K562 (cell line): ENCODE measurements around the gene NXPH4. TPM values are rescaled to one million over a fixed set of nuclear protein-coding genes. Genes with fewer than 3 reads are reported as not detected.

Experiments
- BRCA1 ChIP-seq, 2 experiments: fragments of 450-650 bp in 1 of 2; sonication (generic) in 1 of 2; formaldehyde crosslinking in 1 of 2; IDR thresholded peaks; 2 replicates each; pipeline versions ENCODE4 v1.5.0 to v1.6.1; 2017 to 2020; ENCODE audit warnings: mild to moderate bottlenecking in 1 of 2, missing genetic modification reagents in 1 of 2
- BRD4 ChIP-seq: fragments of 200-600 bp; sonication (generic); IDR thresholded peaks from 2 replicates; pipeline ENCODE4 v1.6.1; 2017; ENCODE audit warnings: inconsistent platforms
- CBX8 ChIP-seq: fragments of 200-600 bp; sonication (generic); IDR thresholded peaks from 2 replicates; pipeline ENCODE4 v1.6.1; 2012; ENCODE audit warnings: borderline replicate concordance, mixed run types, low read depth, mild to moderate bottlenecking, moderate library complexity, mixed read lengths, low read length, control low read depth, inconsistent platforms; ENCODE audit not compliant: poor library complexity, severe bottlenecking; ENCODE audit errors: extremely low read depth
- MECOM ChIP-seq: fragments of 250-450 bp; sonication (Bioruptor Pico); IDR thresholded peaks from 2 replicates; pipeline ENCODE4 v1.8.0; 2022; ENCODE audit warnings: inconsistent platforms
- RBM39 ChIP-seq: fragments of 200-400 bp; formaldehyde crosslinking; optimal IDR thresholded peaks from 2 replicates; pipeline ENCODE3; 2018; ENCODE audit warnings: low read depth, low read length
- TAF7 ChIP-seq: fragments of 450-650 bp; IDR thresholded peaks from 2 replicates; pipeline ENCODE4 v1.6.1; 2016; ENCODE audit warnings: missing genetic modification characterization, missing compliant biosample characterization
- ZNF174 ChIP-seq: fragments of 250-450 bp; sonication (Bioruptor Pico); IDR thresholded peaks from 2 replicates; pipeline ENCODE4 v1.4.0; 2020; ENCODE audit warnings: mild to moderate bottlenecking
- ZNF445 ChIP-seq: fragments of 250-450 bp; sonication (Bioruptor Pico); IDR thresholded peaks from 2 replicates; pipeline ENCODE4 v1.4.0; 2020; ENCODE audit warnings: low read depth, mild to moderate bottlenecking, moderate library complexity
- polyA plus RNA-seq, 8 experiments: library from polyadenylated mRNA; depleted of rRNA in 4 of 8; stranded (reverse) in 5 of 8; unstranded in 3 of 8; fragments of >200 nt; fragmentation: Nextera tagmentation in 2 of 8; fragmentation: Illumina TruSeq in 1 of 8; extraction: Ambion mirVana in 2 of 8; extraction: Trizol in 1 of 8; gene quantifications; 2 replicates each; pipeline versions ENCODE4 v1.2.1 to v1.2.3, GENCODE V29; 2011 to 2014; ENCODE audit warnings: inconsistent platforms in 1 of 8, missing spikeins in 1 of 8
- total RNA-seq, 7 experiments: library from RNA; depleted of rRNA in 6 of 7; stranded (reverse); fragments of >200 nt in 6 of 7; fragmentation: Illumina TruSeq in 2 of 7; extraction: Trizol in 2 of 7; gene quantifications; 2 replicates each; pipeline versions ENCODE4 v1.2.1 to v1.2.3, GENCODE V29; 2011 to 2021; ENCODE audit warnings: low replicate concordance in 1 of 7
- TF ChIP-seq, protein P1 (sequence below): fragments of 200-600 bp; sonication (generic); IDR thresholded peaks from one replicate; pipeline ENCODE4 v1.6.1; 2012; ENCODE audit warnings: mild to moderate bottlenecking, low read depth, low read length, inconsistent platforms
- TF ChIP-seq, protein P2 (sequence below): sonication (generic); formaldehyde crosslinking; IDR thresholded peaks from 2 replicates; pipeline ENCODE4 v1.8.0; 2022; ENCODE audit warnings: mild to moderate bottlenecking, missing genetic modification reagents
- TF ChIP-seq, protein P3 (sequence below): fragments of 150-350 bp; IDR thresholded peaks from 2 replicates; pipeline ENCODE4 v1.6.1; 2014; ENCODE audit warnings: low read depth, mild to moderate bottlenecking, low read length, borderline replicate concordance

NXPH4 gene
- total and polyA plus RNA-seq, 9 of the 15 experiments (the other 6 are each of a cell fraction or from before 2014, with no cell fraction given), result 0.49 to 2.7 (median 1.1) TPM; not detected in 4

DNA sequence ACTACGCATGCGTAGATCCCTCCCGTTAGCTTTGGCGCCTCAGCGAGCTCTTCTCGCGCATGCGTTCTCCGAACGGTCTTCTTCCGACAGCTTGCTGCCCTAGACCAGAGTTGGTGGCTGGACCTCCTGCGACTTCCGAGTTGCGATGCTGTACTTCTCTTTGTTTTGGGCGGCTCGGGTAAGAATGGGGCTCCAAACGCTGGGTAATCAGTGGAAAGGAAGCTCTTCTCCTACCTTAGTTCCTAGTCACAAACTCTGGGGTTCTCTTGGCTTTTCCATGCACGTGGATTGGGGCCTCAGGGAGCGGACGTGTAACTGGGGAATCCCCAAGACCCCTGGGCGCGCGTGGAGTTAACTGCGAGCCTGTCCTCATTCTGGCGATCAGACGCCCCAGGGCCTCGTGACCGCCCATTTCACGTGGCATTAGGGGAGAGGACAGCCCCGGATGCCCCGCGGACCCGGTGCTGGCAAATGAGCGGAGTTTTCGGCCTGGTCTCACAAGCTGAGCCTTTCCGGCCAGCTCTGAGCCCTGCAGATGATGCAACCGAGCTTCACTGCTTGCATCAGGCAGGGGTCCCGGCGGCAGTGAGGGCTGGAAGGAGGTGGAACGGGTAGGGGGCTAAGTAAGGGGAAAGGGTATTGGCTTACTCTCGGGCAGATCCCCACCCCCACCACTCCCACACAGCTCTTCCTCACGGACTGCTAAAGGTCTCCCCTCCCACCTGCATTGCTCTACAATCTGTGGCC is 13.2 kb downstream of the NXPH4 start, which contains the start of gene SHMT2 (continued):
- TF ChIP-seq, protein P1, sequence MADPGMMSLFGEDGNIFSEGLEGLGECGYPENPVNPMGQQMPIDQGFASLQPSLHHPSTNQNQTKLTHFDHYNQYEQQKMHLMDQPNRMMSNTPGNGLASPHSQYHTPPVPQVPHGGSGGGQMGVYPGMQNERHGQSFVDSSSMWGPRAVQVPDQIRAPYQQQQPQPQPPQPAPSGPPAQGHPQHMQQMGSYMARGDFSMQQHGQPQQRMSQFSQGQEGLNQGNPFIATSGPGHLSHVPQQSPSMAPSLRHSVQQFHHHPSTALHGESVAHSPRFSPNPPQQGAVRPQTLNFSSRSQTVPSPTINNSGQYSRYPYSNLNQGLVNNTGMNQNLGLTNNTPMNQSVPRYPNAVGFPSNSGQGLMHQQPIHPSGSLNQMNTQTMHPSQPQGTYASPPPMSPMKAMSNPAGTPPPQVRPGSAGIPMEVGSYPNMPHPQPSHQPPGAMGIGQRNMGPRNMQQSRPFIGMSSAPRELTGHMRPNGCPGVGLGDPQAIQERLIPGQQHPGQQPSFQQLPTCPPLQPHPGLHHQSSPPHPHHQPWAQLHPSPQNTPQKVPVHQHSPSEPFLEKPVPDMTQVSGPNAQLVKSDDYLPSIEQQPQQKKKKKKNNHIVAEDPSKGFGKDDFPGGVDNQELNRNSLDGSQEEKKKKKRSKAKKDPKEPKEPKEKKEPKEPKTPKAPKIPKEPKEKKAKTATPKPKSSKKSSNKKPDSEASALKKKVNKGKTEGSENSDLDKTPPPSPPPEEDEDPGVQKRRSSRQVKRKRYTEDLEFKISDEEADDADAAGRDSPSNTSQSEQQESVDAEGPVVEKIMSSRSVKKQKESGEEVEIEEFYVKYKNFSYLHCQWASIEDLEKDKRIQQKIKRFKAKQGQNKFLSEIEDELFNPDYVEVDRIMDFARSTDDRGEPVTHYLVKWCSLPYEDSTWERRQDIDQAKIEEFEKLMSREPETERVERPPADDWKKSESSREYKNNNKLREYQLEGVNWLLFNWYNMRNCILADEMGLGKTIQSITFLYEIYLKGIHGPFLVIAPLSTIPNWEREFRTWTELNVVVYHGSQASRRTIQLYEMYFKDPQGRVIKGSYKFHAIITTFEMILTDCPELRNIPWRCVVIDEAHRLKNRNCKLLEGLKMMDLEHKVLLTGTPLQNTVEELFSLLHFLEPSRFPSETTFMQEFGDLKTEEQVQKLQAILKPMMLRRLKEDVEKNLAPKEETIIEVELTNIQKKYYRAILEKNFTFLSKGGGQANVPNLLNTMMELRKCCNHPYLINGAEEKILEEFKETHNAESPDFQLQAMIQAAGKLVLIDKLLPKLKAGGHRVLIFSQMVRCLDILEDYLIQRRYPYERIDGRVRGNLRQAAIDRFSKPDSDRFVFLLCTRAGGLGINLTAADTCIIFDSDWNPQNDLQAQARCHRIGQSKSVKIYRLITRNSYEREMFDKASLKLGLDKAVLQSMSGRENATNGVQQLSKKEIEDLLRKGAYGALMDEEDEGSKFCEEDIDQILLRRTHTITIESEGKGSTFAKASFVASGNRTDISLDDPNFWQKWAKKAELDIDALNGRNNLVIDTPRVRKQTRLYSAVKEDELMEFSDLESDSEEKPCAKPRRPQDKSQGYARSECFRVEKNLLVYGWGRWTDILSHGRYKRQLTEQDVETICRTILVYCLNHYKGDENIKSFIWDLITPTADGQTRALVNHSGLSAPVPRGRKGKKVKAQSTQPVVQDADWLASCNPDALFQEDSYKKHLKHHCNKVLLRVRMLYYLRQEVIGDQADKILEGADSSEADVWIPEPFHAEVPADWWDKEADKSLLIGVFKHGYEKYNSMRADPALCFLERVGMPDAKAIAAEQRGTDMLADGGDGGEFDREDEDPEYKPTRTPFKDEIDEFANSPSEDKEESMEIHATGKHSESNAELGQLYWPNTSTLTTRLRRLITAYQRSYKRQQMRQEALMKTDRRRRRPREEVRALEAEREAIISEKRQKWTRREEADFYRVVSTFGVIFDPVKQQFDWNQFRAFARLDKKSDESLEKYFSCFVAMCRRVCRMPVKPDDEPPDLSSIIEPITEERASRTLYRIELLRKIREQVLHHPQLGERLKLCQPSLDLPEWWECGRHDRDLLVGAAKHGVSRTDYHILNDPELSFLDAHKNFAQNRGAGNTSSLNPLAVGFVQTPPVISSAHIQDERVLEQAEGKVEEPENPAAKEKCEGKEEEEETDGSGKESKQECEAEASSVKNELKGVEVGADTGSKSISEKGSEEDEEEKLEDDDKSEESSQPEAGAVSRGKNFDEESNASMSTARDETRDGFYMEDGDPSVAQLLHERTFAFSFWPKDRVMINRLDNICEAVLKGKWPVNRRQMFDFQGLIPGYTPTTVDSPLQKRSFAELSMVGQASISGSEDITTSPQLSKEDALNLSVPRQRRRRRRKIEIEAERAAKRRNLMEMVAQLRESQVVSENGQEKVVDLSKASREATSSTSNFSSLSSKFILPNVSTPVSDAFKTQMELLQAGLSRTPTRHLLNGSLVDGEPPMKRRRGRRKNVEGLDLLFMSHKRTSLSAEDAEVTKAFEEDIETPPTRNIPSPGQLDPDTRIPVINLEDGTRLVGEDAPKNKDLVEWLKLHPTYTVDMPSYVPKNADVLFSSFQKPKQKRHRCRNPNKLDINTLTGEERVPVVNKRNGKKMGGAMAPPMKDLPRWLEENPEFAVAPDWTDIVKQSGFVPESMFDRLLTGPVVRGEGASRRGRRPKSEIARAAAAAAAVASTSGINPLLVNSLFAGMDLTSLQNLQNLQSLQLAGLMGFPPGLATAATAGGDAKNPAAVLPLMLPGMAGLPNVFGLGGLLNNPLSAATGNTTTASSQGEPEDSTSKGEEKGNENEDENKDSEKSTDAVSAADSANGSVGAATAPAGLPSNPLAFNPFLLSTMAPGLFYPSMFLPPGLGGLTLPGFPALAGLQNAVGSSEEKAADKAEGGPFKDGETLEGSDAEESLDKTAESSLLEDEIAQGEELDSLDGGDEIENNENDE, result no peak
- TF ChIP-seq, protein P2, sequence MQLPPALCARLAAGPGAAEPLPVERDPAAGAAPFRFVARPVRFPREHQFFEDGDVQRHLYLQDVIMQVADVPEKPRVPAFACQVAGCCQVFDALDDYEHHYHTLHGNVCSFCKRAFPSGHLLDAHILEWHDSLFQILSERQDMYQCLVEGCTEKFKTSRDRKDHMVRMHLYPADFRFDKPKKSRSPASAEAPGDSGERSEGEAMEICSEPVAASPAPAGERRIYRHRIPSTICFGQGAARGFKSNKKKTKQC, result peak; percentile 72; the same call in 1 of the 2 replicates
- TF ChIP-seq MECOM (CRISPR knock-in tag) (no peak), BRCA1 (IDR thresholded peaks at IDR 0.05) (no peak), BRCA1 (CRISPR knock-in tag; IDR thresholded peaks at IDR 0.05) (no peak), CBX8 (no peak), ZNF445 (no peak), BRD4 (peak; percentile 93), TAF7 (0 out of 2 replicates have a peak, but pooled peaks have one; percentile 5), ZNF174 (CRISPR knock-in tag) (no peak), RBM39 (no peak)
- TF ChIP-seq, protein P3, sequence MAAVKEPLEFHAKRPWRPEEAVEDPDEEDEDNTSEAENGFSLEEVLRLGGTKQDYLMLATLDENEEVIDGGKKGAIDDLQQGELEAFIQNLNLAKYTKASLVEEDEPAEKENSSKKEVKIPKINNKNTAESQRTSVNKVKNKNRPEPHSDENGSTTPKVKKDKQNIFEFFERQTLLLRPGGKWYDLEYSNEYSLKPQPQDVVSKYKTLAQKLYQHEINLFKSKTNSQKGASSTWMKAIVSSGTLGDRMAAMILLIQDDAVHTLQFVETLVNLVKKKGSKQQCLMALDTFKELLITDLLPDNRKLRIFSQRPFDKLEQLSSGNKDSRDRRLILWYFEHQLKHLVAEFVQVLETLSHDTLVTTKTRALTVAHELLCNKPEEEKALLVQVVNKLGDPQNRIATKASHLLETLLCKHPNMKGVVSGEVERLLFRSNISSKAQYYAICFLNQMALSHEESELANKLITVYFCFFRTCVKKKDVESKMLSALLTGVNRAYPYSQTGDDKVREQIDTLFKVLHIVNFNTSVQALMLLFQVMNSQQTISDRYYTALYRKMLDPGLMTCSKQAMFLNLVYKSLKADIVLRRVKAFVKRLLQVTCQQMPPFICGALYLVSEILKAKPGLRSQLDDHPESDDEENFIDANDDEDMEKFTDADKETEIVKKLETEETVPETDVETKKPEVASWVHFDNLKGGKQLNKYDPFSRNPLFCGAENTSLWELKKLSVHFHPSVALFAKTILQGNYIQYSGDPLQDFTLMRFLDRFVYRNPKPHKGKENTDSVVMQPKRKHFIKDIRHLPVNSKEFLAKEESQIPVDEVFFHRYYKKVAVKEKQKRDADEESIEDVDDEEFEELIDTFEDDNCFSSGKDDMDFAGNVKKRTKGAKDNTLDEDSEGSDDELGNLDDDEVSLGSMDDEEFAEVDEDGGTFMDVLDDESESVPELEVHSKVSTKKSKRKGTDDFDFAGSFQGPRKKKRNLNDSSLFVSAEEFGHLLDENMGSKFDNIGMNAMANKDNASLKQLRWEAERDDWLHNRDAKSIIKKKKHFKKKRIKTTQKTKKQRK, result no peak
